Stomach (tissue), 8 donors: ENCODE results near the gene CCDC85A. TPM values are rescaled to one million over a fixed set of nuclear protein-coding genes. Genes with fewer than 3 reads are reported as not detected.

Experiments used
- polyA plus RNA-seq, 3 donors: library from polyadenylated mRNA; stranded (reverse); fragments of 200-250 nt; gene quantifications; one replicate each; pipeline ENCODE4 v1.2.3, GENCODE V29; 2013
- small RNA-seq, 4 donors: library from RNA; depleted of rRNA; stranded (forward); fragments of <200 nt; gene quantifications; one replicate each; pipeline ENCODE3, GENCODE V24; 2016
- total RNA-seq, 5 donors: library from RNA; depleted of rRNA; stranded (reverse); fragments of >200 nt; gene quantifications; one replicate each; pipeline versions ENCODE4 v1.1.0 to v1.2.3, GENCODE V29; 2014 to 2016
- donor health status: healthy with polysubstance abuse.
- donor health status: Bipolar disorder and iron deficiency.
- donor health status: healthy.

The CCDC85A gene
- total and polyA plus RNA-seq, 8 donors: 0.10 to 6.4 (median 3.2) TPM; not detected in 1

Small RNA genes within 50 kb of the gene (small RNA-seq; reads per million reads assigned to genes)
- 0 reads per million in 4 donors for gene RNA5SP93
